ENCODE data around the gene REPS1. TPM values are rescaled to one million over a fixed set of nuclear protein-coding genes. Genes with fewer than 3 reads are reported as not detected.

Gene REPS1
- total RNA-seq, 1 donor from 2014 or later: 46.7 TPM

DNA sequence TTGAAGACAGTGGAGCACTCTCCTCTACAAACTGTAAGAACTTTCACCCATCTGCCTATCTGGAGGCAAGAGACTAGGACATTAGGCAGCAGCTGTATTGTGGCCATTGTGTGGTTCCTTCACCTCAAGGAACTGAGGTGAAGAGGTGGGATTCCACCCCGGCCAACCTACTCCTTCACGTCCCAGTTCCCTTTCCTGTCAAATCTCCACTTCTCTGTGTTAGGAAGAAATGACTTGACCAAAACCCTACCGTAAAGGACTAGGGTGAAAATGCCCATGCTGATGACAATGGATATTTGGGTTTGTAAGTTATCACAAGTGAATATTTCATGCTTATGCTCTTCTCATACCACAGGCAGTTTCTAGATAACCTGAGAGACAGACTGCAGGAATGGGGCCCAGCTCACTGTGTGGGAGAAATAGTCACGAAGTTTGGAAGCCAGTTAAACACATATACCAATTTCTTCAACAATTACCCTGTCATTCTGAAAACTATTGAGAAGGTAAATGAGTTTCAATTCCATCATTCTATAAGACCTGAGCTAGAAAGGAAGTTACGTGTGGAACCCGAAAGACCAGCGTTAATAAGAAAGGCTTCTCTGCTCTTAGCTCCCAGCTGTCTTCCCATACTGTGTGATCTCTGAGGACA is 105.6 kb downstream of the REPS1 start:
- intact Hi-C loops (cut with DNase I): no loop called here
- ATAC-seq (no peak), DNase-seq (ENCODE audit: low spot score) (no peak)

DNA sequence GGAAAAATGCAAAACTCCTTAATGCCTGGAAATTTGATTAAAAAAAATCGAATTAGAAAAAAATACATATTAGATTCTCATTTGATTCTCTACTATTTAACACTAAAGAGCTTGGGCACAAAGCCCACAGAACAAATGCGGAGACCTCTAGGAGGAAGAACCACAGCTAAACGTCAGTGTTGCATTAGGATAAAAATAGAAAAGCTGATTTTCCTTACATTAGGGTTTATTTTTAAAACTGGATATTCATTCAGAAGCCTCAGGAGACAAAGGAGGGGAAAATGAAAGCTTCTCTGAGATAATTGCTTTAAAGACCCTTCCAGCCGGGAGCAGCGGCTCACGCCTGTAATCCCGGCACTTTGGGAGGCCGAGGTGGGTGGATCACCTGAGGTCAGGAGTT is 114.9 kb downstream of the REPS1 start:
- DNase-seq (ENCODE audit: low spot score) (no peak), ATAC-seq (no peak)
- intact Hi-C loops (cut with DNase I): no loop called here

DNA sequence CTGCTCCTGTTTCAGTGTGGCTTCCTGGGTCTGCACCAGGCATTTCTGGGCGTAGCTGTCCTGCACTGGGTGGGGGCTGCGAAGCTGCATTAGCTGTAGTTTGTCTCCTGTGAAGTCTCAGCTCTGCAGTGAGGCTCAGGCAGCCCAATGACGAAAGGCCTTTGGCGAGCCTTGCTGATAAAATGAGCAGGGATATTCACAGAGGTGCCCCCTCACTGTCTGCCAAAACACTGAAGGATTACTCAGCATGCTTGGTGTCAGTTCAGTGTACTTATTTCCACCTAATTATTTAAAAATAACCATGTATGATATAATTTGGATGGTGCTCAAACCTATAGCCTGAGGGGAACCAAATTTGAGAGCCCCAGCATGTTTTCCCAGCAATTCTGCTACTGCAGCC is 118.7 kb downstream of the REPS1 start:
- intact Hi-C loops (cut with DNase I): no loop called here
- ATAC-seq: no peak
- DNase-seq (ENCODE audit: low spot score): no peak

DNA sequence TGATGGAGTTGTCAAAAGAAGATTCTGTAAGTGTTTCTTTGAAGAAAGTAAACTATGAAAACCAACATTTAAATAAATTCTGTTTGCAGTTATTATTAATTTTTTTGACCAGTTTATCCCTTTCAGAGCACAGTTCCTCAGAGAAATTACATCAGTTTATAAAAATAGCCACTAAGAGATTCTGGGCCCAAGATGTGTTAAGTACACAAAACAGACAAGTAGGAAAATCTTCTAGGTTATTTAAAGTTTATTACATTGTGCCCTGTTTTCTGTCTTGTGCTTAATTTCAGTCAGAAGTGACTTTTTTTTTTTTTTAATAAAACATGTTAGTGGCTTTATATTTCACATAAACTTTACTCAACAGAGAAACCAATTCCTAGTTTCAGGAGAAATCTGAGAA is 119.9 kb downstream of the REPS1 start:
- DNase-seq (ENCODE audit: low spot score) (no peak), ATAC-seq (no peak)
- intact Hi-C loops (cut with DNase I): no loop called here

DNA sequence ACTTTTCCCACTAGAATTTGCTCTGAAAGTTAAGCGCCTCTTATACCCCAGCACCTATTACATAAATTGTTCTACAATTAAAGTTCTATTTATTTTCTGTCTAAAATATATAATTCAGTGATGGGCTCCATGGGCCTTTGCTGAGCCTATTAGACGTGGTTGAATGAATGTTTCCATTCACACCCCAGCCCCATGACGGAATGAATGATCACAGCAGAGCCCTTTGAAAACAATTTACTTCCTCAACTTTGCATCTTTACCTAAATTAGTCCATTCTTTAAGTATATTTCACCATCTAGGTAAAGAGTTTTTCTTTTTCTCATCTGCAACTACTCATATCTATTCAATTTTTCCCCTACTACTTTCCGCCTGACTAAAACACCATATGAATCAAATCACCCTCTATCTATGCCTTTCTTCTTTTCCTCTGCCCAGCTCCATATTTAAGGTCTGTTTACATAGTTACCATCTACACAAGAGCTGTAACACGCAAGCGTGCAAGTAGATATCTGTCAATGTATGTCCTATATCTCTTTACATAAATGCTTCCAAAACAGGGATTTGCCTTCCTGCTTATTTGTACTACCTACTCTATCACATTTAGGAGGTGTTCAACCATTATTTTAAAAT is 122.5 kb downstream of the REPS1 start:
- no peak for DNase-seq (ENCODE audit: low spot score)
- ATAC-seq: no peak
- intact Hi-C loops (cut with DNase I): no loop called here

DNA sequence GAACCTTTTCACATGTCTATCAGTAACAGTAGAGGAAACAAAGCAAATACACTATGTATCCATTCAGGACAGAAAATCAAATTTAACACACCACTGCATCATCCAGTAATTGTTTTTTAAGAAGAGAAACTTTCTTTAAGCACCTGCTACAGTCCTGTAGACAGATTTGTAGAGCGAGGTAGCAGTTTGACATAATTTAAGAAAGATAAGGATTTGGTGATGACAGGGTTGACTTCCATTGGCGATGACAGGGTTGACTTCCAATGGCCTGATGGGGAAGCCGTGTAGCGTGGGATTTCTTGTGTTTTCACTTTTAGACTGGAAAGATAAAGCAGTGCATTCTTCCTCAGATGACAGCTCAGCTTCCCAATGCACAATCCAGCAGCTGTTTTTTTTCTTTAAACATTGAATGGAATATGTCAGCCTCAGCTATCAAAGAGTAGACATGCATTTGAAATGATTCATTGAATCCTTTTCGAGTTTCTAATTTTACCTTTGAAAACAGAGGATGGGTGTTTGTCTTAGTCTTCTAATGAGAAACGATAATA is 123.6 kb downstream of the REPS1 start:
- intact Hi-C loops (cut with DNase I): no loop called here
- DNase-seq (ENCODE audit: low spot score) (no peak), ATAC-seq (no peak)

DNA sequence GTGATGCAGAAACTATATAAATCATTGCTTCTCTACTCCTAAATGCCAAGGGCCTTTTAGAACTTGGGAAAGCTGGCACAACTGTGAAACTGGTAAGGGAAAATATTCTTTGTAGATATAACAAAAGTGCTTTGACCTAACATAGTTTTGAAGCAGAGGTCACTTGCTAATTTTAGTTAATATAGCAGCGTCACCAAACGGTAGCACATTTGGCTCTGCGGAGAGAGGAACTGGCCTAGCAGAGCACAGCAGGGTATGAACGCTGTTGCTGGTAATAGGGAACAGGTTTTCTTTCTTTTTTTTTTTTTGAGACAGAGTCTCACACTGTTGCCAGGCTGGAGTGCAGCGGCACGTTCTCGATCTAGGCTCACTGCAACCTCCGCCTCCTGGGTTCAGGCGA is 124.7 kb downstream of the REPS1 start:
- DNase-seq (ENCODE audit: low spot score): no peak
- ATAC-seq: no peak
- intact Hi-C loops (cut with DNase I): no loop called here

DNA sequence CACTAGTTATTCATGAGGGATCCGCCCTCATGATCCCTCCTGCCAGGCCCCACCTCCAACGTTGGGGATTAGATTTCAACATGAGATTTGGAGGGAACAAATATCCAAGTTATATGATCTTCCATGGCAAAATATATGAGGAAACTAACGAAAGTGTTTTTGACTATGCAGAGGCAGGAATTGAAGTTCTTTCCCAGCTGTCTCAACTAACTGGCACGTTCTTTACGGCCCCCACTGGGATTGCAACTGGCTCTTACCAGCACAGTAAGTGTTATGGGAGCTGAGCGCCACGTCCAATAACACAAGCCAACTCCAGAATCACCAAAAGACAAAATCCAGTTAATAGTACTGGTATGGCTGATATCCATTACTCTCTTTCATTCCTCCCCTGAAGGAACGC is 125.6 kb downstream of the REPS1 start:
- DNase-seq (ENCODE audit: low spot score) (no peak), ATAC-seq (no peak)
- intact Hi-C loops (cut with DNase I): no loop called here

DNA sequence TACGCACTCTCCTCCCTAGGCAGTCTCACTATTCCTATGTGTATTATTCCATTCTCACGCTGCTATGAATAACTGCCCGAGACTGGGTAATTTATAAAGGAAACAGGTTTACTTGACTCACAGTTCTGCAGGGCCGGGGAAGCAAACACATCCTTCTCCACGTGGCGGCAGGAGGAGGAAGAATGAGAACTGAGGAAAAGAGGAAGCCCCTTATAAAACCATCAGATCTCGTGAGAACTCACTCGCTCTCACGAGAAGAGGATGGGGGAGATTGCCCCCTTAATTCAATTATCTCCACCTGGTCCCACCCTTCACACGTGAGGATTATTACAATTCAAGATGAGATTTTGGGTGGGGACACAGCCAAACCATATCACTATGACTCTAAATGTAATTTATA is 130.3 kb downstream of the REPS1 start:
- no peak for DNase-seq (ENCODE audit: low spot score)
- intact Hi-C loops (cut with DNase I): no loop called here
- ATAC-seq: no peak

DNA sequence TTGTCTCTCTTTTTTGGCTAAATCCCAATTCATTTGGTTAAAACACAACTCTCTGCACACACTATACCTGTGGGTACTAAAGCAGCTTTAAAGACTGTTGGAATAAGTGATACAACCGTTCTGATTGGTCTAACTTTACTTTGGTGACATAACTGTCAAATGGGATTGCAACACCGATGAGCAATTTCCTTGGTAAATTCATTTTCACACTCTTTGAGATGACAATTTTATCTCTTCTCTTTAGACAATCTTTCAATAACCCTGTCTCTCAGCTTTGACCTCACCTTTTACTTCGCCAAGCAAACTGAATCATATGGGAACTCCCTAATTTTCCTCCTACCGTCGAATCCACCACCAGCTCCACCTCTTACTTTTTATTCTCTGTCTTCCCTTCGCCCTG is 131.4 kb downstream of the REPS1 start:
- ATAC-seq: no peak
- intact Hi-C loops (cut with DNase I): no loop called here
- DNase-seq (ENCODE audit: low spot score): no peak

Other genes with a start within 250 kb of the REPS1 start
- 16.8 TPM for gene CCDC28A, start 214.5 kb downstream of the REPS1 start, total RNA-seq
- gene ECT2L, start 192.2 kb downstream of the REPS1 start, total RNA-seq: 0.49 TPM
- 8.5 TPM for gene ABRACL, start 40.5 kb upstream of the REPS1 start, total RNA-seq
- gene HECA, start 146.8 kb upstream of the REPS1 start, total RNA-seq: 36.2 TPM

Data from sciatic nerve (tissue), 2 donors.